ENCODE data around the gene EIF5A2.
"Not testable (repeated sequence)": the region's sequence is repeated elsewhere in the genome, so short reads cannot be mapped to it uniquely, and the experiment has no call there.

Gene EIF5A2

GRCh38 chr3:170896333-170896732 is 12.1 kb downstream of the EIF5A2 start:
- not testable (repeated sequence) for DNase-seq

- DNase-seq = no peak
Measured at GRCh38 chr3:170893895-170894294, 14.5 kb downstream of the EIF5A2 start.

DNA sequence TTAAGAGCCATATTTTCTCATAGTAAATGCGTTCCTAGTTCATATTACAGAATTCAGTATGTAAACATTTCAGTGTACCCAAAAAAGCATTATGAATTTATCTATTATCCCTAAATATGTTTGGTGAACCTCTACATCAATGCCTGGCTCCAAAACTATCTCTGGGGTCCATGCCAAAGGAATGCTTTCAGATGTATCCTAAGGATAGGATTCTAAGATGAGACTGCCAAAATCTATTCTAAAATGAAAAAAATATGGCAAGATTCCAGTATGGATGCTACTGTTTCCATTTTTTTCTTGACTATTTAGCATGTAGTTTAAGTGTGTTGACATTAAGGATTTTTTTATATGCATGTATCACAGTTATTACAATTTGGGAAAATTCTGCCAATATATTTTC is 18.8 kb downstream of the EIF5A2 start:
- no peak for DNase-seq

GRCh38 chr3:170889132-170889531 is 19.3 kb downstream of the EIF5A2 start:
- no peak for DNase-seq

GRCh38 chr3:170884109-170884930 is 24.1 kb downstream of the EIF5A2 start:
- DNase-seq = not testable (repeated sequence)

DNA sequence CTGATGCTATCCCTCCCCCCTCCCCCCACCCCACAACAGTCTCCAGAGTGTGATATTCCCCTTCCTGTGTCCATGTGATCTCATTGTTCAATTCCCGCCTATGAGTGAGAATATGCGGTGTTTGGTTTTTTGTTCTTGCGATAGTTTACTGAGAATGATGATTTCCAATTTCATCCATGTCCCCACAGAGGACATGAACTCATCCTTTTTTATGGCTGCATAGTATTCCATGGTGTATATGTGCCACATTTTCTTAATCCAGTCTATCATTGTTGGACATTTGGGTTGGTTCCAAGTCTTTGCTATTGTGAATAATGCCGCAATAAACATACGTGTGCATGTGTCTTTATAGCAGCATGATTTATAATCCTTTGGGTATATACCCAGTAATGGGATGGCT is 29.7 kb downstream of the EIF5A2 start:
- not testable (repeated sequence) for DNase-seq

DNA sequence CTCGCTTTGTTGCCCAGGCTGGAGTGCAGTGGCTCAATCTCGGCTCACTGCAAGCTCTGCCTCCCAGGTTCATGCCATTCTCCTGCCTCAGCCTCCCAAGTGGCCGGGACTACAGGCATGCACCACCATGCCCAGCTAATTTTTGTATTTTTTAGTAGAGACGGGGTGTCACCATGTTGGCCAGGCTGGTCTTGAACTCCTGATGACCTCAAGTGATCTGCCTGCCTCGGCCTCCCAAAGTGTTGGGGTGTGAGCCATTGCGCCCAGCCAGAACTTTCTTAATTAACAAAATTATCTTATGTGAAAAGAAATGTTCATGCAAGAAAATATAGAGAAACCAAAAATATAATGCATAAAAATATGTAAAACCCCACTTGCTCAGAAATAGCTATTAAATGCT is 31.1 kb downstream of the EIF5A2 start:
- DNase-seq = not testable (repeated sequence)

DNA sequence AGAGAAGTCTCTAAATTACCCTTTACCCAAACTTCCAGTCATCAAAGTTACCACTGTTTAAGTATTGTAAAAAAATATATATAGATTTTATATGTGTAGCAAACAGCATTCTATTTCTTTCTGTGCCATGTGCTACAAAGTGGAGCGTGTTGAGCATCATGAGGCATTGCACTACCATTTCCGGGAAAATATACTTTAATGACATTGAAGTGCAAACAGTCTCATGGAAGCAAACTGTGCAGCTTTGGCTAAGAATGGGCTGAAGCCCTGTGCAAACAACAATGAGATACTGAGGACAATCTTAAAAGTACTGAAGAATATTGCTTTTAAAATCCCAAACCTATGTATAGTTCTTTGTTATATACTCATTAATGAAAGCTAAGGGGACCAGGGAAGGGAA is 31.9 kb downstream of the EIF5A2 start:
- no peak for DNase-seq

- DNase-seq = peak; percentile 95
Measured at GRCh38 chr3:170869645-170870593, 38.5 kb downstream of the EIF5A2 start, which contains the start of gene RPL22L1. Gene RPL22L1, minus strand, starts transcription at chr3:170870195. Its CDS starts 28 bp downstream, at chr3:170870167.

DNA sequence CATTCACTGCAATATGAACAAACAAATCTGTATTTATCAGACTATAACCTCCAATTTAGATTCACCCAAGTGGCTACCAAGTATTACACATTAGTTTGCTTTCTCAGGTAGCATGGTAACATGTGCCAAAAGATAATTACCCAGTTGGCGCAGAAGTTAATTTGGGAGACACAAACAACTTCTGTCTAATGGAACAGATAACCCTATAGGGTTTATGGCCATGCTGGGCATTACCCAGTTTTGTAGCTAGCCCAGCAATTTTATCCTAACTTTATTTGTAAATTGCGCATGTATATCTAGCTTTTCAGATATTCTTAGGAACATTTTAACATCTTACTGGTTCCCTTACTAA is 39.2 kb downstream of the EIF5A2 start:
- DNase-seq = no peak

- peak; percentile 15 for DNase-seq
Measured at GRCh38 chr3:170868577-170869238, 39.7 kb downstream of the EIF5A2 start.

DNA sequence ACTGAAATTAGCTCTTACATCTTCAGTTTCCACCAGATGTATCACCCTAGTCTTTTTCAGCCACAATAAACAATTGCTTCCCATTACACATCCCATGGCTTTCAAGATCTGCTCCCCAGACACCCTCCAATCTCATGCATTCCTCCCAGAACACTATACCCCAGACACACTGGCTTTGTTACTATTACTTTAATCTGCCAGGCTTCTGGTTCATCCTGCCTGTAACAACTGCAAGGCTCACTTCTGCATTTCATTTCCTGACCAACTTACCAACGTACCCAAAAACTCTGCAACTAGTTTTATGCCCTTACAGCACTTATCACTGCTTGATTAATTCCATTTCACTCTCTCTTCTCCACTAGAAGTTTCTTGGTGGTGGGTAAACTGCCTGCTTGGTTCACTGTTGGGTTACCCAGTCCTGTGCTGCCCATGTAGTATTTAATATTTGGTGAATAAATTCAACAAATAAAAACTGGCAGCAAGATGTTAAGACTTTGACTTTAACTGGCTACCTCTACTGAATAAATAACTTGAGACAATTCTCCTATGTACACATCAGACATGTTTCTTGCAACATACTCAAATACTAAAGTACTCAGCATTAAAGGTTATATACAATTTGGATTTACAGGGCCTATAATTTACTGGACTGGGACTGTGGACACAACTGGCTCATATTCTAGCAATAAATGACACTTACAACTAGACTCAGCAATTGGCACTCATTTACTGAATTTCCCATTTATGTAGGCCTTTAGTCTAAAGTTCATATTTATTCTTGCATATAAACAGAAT is 41.1 kb downstream of the EIF5A2 start:
- DNase-seq = no peak

DNA sequence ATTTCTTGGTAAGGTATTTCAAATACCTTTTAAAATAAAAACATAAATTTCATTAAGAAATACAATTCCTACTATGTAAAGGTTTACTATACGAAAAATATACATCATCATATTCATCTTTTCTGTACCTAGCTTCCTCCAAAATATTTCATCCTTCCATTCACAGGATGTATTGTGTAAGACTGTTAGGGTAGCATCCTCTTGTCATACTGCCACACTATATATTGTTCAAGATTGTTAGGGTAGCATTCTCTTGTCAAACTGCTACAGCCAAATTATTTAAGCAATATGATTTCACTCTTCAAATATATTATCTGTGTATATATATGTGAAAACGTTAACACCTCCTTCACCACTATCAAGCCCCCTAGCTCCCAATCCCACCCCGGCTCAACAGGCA is 41.9 kb downstream of the EIF5A2 start:
- DNase-seq = no peak

- DNase-seq = peak; percentile 8
Measured at GRCh38 chr3:170865209-170866094, 43.0 kb downstream of the EIF5A2 start.

GRCh38 chr3:170864525-170865208 is 43.8 kb downstream of the EIF5A2 start:
- DNase-seq = no peak

DNA sequence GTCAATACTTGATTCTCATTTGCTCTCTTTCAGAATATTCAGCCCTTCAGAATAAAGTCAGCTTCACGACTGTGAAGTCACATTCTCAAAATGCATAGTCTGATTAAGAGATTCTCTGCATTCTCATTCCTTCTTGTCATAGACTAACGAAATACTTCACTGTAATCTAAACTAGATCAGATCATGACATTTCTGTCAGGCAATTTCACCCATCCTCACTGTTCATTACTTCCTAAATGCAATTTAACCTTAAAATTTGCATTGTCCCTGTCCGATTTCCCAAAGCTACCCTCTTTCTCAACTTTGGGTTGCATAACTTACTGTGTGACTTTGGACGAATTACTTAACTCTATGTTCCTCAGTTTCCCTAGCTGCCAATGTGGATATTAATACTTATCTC is 44.6 kb downstream of the EIF5A2 start:
- no peak for DNase-seq

- no peak for DNase-seq
Measured at GRCh38 chr3:170862618-170863374, 45.6 kb downstream of the EIF5A2 start.

DNA sequence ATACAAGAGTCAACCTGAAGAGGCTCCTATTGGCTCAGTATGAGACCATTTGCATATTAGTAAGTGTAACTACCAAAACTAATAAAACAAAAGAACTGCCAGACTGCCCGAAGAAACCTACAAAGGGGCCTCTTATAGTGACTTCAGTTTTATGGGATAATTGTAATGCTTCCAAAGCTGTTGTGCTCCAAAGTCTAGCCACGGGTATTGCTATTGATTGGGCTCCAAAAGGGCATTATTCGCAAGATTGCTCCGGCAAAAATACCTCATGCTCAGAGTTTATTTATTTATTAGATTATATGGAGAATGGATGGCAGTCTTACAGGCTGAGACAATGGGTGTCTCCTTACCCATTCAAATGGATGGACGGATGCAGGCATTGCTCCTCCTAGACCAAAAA is 49.8 kb downstream of the EIF5A2 start:
- no peak for DNase-seq

GRCh38 chr3:170852324-170852723 is 56.1 kb downstream of the EIF5A2 start:
- DNase-seq = no peak
